NT2/D1 (cell line): ENCODE data around the gene MTTP.

Experiments
- DNase-seq: peaks from one replicate; pipeline ENCODE4 v3.0.0-alpha.2; 2011; ENCODE audit warnings: low read depth, low spot score
- H3K27me3 ChIP-seq: 2 replicates; pipeline ENCODE4 v1.6.0; 2011; ENCODE audit warnings: mild to moderate bottlenecking; ENCODE audit not compliant: insufficient read length, insufficient read depth
- H3K36me3 ChIP-seq: 2 replicates; pipeline ENCODE4 v1.6.1; 2011; ENCODE audit warnings: mild to moderate bottlenecking, low read length, mixed read lengths; ENCODE audit not compliant: insufficient read depth, insufficient read length
- H3K4me1 ChIP-seq: 2 replicates; pipeline ENCODE4 v1.5.1; 2011; ENCODE audit not compliant: insufficient read depth, insufficient read length
- H3K4me3 ChIP-seq: 2 replicates; pipeline ENCODE4 v1.5.1; 2011; ENCODE audit warnings: low read depth; ENCODE audit not compliant: insufficient read length
- H3K9ac ChIP-seq: 2 replicates; pipeline ENCODE4 v1.6.0; 2011; ENCODE audit warnings: low read depth; ENCODE audit not compliant: insufficient read length
- H3K9me3 ChIP-seq: 2 replicates; pipeline ENCODE4 v1.5.1; 2011; ENCODE audit warnings: mild to moderate bottlenecking, low read length; ENCODE audit not compliant: insufficient read depth
- SUZ12 ChIP-seq: IDR thresholded peaks from 2 replicates; pipeline ENCODE4 v1.6.1; 2011; ENCODE audit not compliant: insufficient read length, insufficient read depth; ENCODE audit errors: extremely low read depth
- YY1 ChIP-seq: IDR thresholded peaks from 2 replicates; pipeline ENCODE4 v1.6.1; 2011; ENCODE audit not compliant: insufficient read length, insufficient read depth
- ZNF274 ChIP-seq: IDR thresholded peaks from 2 replicates; pipeline ENCODE4 v1.6.1; 2011; ENCODE audit warnings: mild to moderate bottlenecking, low read depth, low read length

Gene MTTP

DNA sequence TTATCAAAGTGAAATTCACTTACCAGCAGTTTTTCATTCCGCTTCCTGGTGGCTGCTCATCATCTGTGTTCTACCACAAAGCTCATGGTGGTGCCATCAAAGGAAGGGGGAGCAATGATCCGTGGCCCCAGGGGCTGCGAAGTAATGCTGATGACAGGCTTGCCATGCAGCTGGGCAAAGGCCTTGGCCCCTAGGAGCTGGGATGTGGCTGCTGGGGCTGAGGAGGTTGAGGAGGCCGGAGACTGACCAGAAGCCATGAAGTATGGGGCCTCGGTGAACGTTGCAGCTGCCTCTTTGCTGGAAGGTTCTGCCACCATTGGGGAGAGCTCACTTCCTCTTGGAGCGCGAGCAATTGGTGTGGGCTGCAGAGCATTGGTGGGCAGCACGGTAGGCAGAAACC is 74.6 kb downstream of the MTTP start:
- no peaks in the 10 kb centered on the region for H3K27me3 ChIP-seq
- H3K4me3 ChIP-seq, result no peak overlapping the region
- H3K36me3 ChIP-seq, result no peaks in the 10 kb centered on the region
- DNase-seq, result no peak
- TF ChIP-seq YY1 (no peak), ZNF274 (no peak), SUZ12 (no peak)
- H3K9me3 ChIP-seq, result no peaks in the 10 kb centered on the region; the same call in 1 of the 2 replicates
- H3K9ac ChIP-seq, result no peak overlapping the region
- no peaks in the 10 kb centered on the region for H3K4me1 ChIP-seq

GRCh38 chr4:99649778-99650177 is 75.2 kb downstream of the MTTP start:
- Histone ChIP-seq H3K36me3 (no peaks in the 10 kb centered on the region), H3K9ac (no peak overlapping the region), H3K27me3 (no peaks in the 10 kb centered on the region), H3K4me3 (no peak overlapping the region), H3K9me3 (no peaks in the 10 kb centered on the region; the same call in 1 of the 2 replicates), H3K4me1 (no peaks in the 10 kb centered on the region)
- DNase-seq, result no peak
- TF ChIP-seq YY1 (no peak), ZNF274 (no peak), SUZ12 (no peak)

GRCh38 chr4:99651016-99651769 is 76.6 kb downstream of the MTTP start:
- TF ChIP-seq ZNF274 (no peak), SUZ12 (no peak), YY1 (no peak)
- no peaks in the 10 kb centered on the region for H3K36me3 ChIP-seq
- H3K9me3 ChIP-seq, result no peaks in the 10 kb centered on the region; the same call in 1 of the 2 replicates
- no peaks in the 10 kb centered on the region for H3K27me3 ChIP-seq
- no peak overlapping the region for H3K4me3 ChIP-seq
- H3K9ac ChIP-seq, result no peak overlapping the region
- DNase-seq, result no peak
- H3K4me1 ChIP-seq, result no peaks in the 10 kb centered on the region

GRCh38 chr4:99651811-99652485 is 77.3 kb downstream of the MTTP start:
- DNase-seq, result no peak
- TF ChIP-seq SUZ12 (no peak), YY1 (no peak)
- Histone ChIP-seq H3K9ac (no peak overlapping the region), H3K9me3 (no peaks in the 10 kb centered on the region; the same call in 1 of the 2 replicates), H3K27me3 (no peaks in the 10 kb centered on the region), H3K4me1 (no peaks in the 10 kb centered on the region), H3K36me3 (no peaks in the 10 kb centered on the region), H3K4me3 (no peak overlapping the region)

DNA sequence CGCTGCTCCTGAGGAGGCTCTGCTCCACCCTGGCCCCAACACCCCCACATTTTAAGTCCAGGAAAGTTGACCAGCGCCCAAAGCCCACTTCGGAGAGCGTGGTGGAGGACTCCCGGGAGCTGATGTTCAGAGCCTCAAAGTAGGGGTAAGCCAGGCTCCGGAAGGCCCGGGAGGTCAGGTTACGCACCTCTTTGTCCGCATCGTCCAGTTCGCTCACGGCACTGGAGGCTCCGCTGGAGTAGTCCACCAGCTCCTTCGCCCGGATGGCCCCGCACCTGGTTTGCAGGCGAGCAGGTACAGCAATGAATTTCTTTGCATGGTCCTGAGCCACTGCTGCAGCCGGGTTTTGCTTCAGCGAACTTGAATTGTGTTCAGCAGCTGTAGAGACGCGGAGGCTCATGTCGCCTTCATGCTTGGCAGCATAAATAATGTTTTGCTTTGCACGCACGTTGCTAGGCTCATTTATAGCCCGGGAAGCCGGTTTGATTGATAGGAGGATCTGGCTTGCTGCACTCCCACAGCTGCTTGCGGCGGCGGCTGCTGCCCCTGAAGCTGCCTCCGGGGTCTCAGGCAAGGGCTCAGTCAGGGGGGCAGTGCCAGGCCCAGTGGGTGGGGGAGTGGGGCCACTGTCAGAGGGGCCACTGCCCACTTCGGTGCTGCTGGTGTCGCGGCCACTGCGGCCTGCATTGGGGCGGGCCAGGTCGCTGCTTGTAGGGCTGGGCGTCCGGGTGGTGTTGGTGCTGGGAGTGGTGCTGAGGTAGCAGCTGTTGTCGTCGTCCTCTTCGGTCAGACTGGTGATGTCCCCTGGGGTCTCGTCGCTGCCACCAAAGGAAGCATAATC is 78.2 kb downstream of the MTTP start:
- TF ChIP-seq ZNF274 (no peak), YY1 (no peak), SUZ12 (no peak)
- Histone ChIP-seq H3K4me1 (no peaks in the 10 kb centered on the region), H3K27me3 (no peaks in the 10 kb centered on the region), H3K36me3 (no peaks in the 10 kb centered on the region), H3K9ac (no peak overlapping the region), H3K9me3 (no peaks in the 10 kb centered on the region; the same call in 1 of the 2 replicates), H3K4me3 (no peak overlapping the region)
- no peak for DNase-seq

DNA sequence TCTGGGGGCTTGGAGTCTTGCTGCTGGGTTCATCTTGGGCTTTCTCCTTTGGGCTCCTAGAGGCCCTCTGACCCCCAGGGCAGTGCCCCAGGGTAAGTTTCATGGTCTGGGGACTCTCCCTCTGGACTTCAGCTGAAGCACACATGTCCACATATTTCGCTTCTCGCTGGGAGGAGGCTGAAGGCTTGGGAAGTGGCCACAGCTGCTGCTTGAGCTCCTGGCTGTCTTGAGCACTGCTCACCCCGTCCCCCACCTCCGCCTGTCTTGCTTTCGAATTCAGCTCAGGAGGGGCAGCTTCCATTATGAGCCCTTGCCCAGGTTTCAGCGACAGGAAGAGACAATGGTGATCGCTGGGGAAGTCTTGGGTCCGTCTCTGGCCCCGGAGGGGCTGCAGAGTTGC is 79.3 kb downstream of the MTTP start:
- DNase-seq, result no peak
- no peaks in the 10 kb centered on the region for H3K36me3 ChIP-seq
- no peaks in the 10 kb centered on the region for H3K4me1 ChIP-seq
- no peak overlapping the region for H3K4me3 ChIP-seq
- no peak for TF ChIP-seq ZNF274
- TF ChIP-seq YY1, result no peak
- no peak for TF ChIP-seq SUZ12
- no peak overlapping the region for H3K9ac ChIP-seq
- H3K9me3 ChIP-seq, result no peaks in the 10 kb centered on the region; the same call in 1 of the 2 replicates
- no peaks in the 10 kb centered on the region for H3K27me3 ChIP-seq
